Measurements from ENCODE around the gene CEP57L1. TPM values are rescaled to one million over a fixed set of nuclear protein-coding genes. Genes with fewer than 3 reads are reported as not detected.

CEP57L1 gene
- total RNA-seq, 1 donor from 2014 or later: 13.2 TPM

GRCh38 chr6:109118337-109118736 is 23.0 kb downstream of the CEP57L1 start:
- Mint-ChIP-seq H3K27ac (ENCODE audit: unreplicated experiment) (no peak overlapping the region), H3K36me3 (ENCODE audit: unreplicated experiment) (no peaks in the 10 kb centered on the region), H3K9me3 (ENCODE audit: unreplicated experiment) (no peaks in the 10 kb centered on the region), H3K4me3 (ENCODE audit: unreplicated experiment) (no peak overlapping the region), H3K27me3 (ENCODE audit: unreplicated experiment) (no peaks in the 10 kb centered on the region), H3K4me1 (ENCODE audit: unreplicated experiment) (peaks cover 21% of the 10 kb centered on the region)
- TF ChIP-seq CTCF (IDR thresholded peaks at IDR 0.05): no peak
- no peak for DNase-seq (ENCODE audit: extremely low spot score, unreplicated experiment)

GRCh38 chr6:109118871-109119354 is 23.6 kb downstream of the CEP57L1 start:
- H3K36me3 Mint-ChIP-seq (ENCODE audit: unreplicated experiment): no peaks in the 10 kb centered on the region
- DNase-seq (ENCODE audit: extremely low spot score, unreplicated experiment): no peak
- peaks cover 21% of the 10 kb centered on the region for H3K4me1 Mint-ChIP-seq (ENCODE audit: unreplicated experiment)
- H3K9me3 Mint-ChIP-seq (ENCODE audit: unreplicated experiment): no peaks in the 10 kb centered on the region
- H3K27me3 Mint-ChIP-seq (ENCODE audit: unreplicated experiment): no peaks in the 10 kb centered on the region
- H3K4me3 Mint-ChIP-seq (ENCODE audit: unreplicated experiment): no peak overlapping the region
- H3K27ac Mint-ChIP-seq (ENCODE audit: unreplicated experiment): no peak overlapping the region
- no peak for TF ChIP-seq CTCF (IDR thresholded peaks at IDR 0.05)

- no peak for DNase-seq (ENCODE audit: extremely low spot score, unreplicated experiment)
Measured at GRCh38 chr6:109121411-109121810, 26.1 kb downstream of the CEP57L1 start.

GRCh38 chr6:109124219-109124618 is 28.9 kb downstream of the CEP57L1 start:
- Mint-ChIP-seq H3K9me3 (ENCODE audit: unreplicated experiment) (no peaks in the 10 kb centered on the region), H3K27me3 (ENCODE audit: unreplicated experiment) (no peaks in the 10 kb centered on the region), H3K4me1 (ENCODE audit: unreplicated experiment) (peaks cover 23% of the 10 kb centered on the region), H3K4me3 (ENCODE audit: unreplicated experiment) (no peak overlapping the region), H3K27ac (ENCODE audit: unreplicated experiment) (no peak overlapping the region), H3K36me3 (ENCODE audit: unreplicated experiment) (peaks cover 2% of the 10 kb centered on the region)
- TF ChIP-seq CTCF (IDR thresholded peaks at IDR 0.05): no peak
- DNase-seq (ENCODE audit: extremely low spot score, unreplicated experiment): no peak

More at GRCh38 chr6:109121411-109121810, 26.1 kb downstream of the CEP57L1 start:
- no peaks in the 10 kb centered on the region for H3K27me3 Mint-ChIP-seq (ENCODE audit: unreplicated experiment)
- H3K9me3 Mint-ChIP-seq (ENCODE audit: unreplicated experiment): no peaks in the 10 kb centered on the region
- no peak overlapping the region for H3K4me3 Mint-ChIP-seq (ENCODE audit: unreplicated experiment)
- no peaks in the 10 kb centered on the region for H3K36me3 Mint-ChIP-seq (ENCODE audit: unreplicated experiment)
- TF ChIP-seq CTCF (IDR thresholded peaks at IDR 0.05): no peak
- peak overlapping the region; percentile 16 for H3K27ac Mint-ChIP-seq (ENCODE audit: unreplicated experiment)
- H3K4me1 Mint-ChIP-seq (ENCODE audit: unreplicated experiment): peaks cover 23% of the 10 kb centered on the region

GRCh38 chr6:109125504-109125903 is 30.2 kb downstream of the CEP57L1 start:
- Mint-ChIP-seq H3K9me3 (ENCODE audit: unreplicated experiment) (no peaks in the 10 kb centered on the region), H3K27me3 (ENCODE audit: unreplicated experiment) (no peaks in the 10 kb centered on the region), H3K4me1 (ENCODE audit: unreplicated experiment) (peaks cover 16% of the 10 kb centered on the region), H3K4me3 (ENCODE audit: unreplicated experiment) (no peak overlapping the region), H3K27ac (ENCODE audit: unreplicated experiment) (no peak overlapping the region), H3K36me3 (ENCODE audit: unreplicated experiment) (peaks cover 8% of the 10 kb centered on the region)
- DNase-seq (ENCODE audit: extremely low spot score, unreplicated experiment): no peak
- TF ChIP-seq CTCF (IDR thresholded peaks at IDR 0.05): no peak

Data from osteocyte (in vitro differentiated cells).